GM06990 (cell line): ENCODE measurements around the gene SARNP.

ENCODE experiments used
- DNase-seq: peaks from one replicate; pipeline ENCODE4 v3.0.0-alpha.2; 2011; ENCODE audit not compliant: insufficient read length; ENCODE audit errors: extremely low read depth
- H3K27me3 ChIP-seq: replicated peaks from 2 replicates; pipeline ENCODE4 v1.6.0; 2011; ENCODE audit warnings: low read length; ENCODE audit not compliant: control insufficient read depth, insufficient read depth
- H3K36me3 ChIP-seq: 2 replicates; pipeline ENCODE4 v1.5.1; 2011; ENCODE audit warnings: low read length; ENCODE audit not compliant: control insufficient read depth, insufficient read depth
- H3K4me3 ChIP-seq: replicated peaks from 2 replicates; pipeline ENCODE4 v1.5.1; 2011; ENCODE audit warnings: low read depth, mild to moderate bottlenecking, control low read depth, low read length
- TF ChIP-seq, protein P1 (sequence below): IDR thresholded peaks from 2 replicates; pipeline ENCODE4 v1.5.1; 2011; ENCODE audit warnings: low read length, control low read depth, mild to moderate bottlenecking, inconsistent platforms; ENCODE audit not compliant: insufficient read depth, poor library complexity, severe bottlenecking

SARNP gene

DNA sequence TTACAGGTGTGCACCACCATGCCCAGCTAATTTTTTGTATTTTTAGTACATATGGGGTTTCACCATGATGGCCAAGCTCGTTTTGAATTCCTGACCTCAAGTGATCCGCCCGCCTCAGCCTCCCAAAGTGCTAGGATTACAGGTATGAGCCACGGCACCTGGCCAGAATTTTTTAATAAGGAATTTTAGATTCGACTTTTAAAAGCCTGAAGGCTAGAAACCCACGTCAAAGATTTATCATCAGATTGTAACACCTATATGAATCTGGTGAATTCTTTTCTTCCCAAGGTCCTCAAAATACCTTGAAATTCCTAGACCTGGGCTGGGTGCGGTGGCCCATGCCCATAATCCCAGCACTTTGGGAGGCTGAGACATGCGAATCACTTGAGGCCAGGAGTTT lies 43.9 kb upstream of the SARNP start:
- TF ChIP-seq, protein P1, sequence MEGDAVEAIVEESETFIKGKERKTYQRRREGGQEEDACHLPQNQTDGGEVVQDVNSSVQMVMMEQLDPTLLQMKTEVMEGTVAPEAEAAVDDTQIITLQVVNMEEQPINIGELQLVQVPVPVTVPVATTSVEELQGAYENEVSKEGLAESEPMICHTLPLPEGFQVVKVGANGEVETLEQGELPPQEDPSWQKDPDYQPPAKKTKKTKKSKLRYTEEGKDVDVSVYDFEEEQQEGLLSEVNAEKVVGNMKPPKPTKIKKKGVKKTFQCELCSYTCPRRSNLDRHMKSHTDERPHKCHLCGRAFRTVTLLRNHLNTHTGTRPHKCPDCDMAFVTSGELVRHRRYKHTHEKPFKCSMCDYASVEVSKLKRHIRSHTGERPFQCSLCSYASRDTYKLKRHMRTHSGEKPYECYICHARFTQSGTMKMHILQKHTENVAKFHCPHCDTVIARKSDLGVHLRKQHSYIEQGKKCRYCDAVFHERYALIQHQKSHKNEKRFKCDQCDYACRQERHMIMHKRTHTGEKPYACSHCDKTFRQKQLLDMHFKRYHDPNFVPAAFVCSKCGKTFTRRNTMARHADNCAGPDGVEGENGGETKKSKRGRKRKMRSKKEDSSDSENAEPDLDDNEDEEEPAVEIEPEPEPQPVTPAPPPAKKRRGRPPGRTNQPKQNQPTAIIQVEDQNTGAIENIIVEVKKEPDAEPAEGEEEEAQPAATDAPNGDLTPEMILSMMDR = no peak
- no peak for DNase-seq
- Histone ChIP-seq H3K27me3 (no peaks in the 10 kb centered on the region), H3K36me3 (no peaks in the 10 kb centered on the region), H3K4me3 (no peak overlapping the region)

DNA sequence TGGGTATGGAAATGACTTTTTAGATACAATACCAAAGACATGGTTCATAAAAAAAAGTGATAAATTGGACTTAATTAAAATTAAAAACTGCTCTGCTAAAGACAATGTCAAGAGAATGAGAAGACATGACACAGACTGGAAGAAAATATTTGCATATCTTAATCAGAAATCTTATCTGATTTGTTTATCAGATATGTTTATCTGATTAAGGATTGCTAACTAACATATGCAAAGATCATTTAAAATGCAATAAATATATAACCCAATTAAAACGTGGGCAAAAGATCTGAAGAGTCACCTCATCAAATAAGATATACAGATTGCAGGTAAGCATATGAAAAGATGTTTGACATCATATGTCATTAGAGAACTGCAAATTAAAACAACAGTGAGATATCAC lies 35.2 kb upstream of the SARNP start:
- TF ChIP-seq, protein P1 = no peak
- no peak for DNase-seq
- Histone ChIP-seq H3K4me3 (no peak overlapping the region), H3K27me3 (no peaks in the 10 kb centered on the region; the same call in 1 of the 2 replicates), H3K36me3 (no peaks in the 10 kb centered on the region)

DNA sequence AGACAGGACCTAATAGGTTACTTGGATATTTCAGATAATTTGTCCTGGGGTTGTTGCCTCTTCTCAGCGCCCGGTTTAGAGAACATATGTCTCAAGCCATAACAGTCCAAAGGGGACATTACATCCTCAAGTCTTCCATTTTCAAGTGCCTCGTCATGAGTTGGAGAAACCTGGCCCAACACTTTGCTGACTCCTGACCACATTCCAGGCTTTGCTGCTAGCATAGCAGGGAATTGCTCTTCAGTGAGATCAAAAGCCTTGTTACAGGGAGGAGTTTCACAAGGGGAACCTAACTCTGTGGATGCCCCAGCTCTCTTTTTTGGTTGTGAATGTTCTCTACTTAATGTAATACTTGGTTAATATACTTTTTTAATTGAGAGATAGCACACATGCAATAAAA lies 33.4 kb upstream of the SARNP start:
- H3K4me3 ChIP-seq = no peak overlapping the region
- no peaks in the 10 kb centered on the region for H3K36me3 ChIP-seq
- TF ChIP-seq, protein P1 = no peak
- no peak for DNase-seq
- no peaks in the 10 kb centered on the region; the same call in 1 of the 2 replicates for H3K27me3 ChIP-seq

DNA sequence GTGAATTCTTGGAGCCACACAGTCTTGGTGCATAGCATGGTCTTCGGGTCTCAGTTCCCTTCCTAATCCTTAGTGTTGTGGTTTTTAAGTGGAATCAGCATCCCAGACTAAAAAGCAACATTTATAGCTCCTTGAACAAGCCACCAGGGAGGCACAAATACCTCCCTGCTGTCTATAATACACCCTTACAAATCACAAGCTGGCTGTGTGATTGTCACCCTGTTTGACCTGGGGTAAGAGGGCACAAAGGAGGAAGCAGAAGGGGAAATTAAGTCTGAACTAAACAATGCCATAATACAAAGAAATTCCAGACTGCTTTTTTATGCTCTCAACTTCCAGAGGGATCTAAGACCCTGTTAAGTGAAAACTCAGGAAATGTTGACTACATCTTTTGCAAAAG lies 32.9 kb upstream of the SARNP start:
- TF ChIP-seq, protein P1 = no peak
- H3K27me3 ChIP-seq = no peaks in the 10 kb centered on the region; the same call in 1 of the 2 replicates
- no peak overlapping the region for H3K4me3 ChIP-seq

DNA sequence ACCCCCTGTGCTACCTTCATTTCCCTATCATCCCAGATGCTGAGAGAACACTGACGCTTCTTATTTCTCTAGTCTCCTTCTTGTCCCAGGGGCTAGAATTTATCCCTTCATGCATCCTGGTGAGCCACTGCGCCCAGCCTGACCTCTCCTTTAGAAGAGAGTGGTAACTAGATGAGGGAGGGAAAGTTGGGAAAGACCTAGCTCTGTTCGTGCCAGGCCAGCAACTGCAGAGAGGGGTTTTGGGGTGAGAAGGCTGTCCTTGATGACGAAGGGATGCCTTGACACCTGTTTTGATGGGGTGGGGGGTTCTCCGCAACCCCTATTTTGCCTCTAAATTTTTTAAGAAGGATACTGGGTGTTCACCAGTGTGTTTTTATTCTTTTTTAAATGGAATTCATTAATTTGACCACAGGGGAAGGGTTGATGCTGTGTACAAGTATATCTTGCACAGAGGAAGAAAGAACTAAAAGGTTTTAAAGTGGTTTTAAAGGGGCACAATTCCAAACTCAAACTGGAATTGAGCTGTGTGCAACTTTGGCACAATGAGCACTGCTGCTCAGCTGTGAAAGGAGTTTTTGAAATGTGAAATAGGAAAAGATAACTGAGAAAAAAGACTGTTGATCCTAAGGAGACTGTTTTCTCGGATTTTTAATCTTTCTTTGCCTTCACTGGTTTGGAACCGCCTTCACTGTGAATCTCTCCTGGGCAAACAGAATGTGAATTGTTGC lies 32.3 kb upstream of the SARNP start:
- no peaks in the 10 kb centered on the region; the same call in 1 of the 2 replicates for H3K27me3 ChIP-seq
- no peak overlapping the region for H3K4me3 ChIP-seq
- TF ChIP-seq, protein P1 = no peak
- H3K36me3 ChIP-seq = no peaks in the 10 kb centered on the region
- DNase-seq = no peak

More for the DNA sequence above, 32.9 kb upstream of the SARNP start:
- no peak for DNase-seq
- H3K36me3 ChIP-seq = no peaks in the 10 kb centered on the region
